Activated naive CD4-positive, alpha-beta T cell treated with anti-CD3 and anti-CD28 coated beads, Interleukin-2, amount 10 ng/mL, durations not matched to agents 7 days and 5 days (primary cell): ENCODE results near the gene CD151.
A peak's percentile ranks its signal among the peaks of the same experiment; 100 is the strongest.

ENCODE experiments used
- CTCF ChIA-PET: fragments of 350-600 bp; sonication (Branson Sonifier 250); formaldehyde crosslinking; loops from one replicate; lab custom pipeline; 2021; ENCODE audit warnings: antibody characterized with exemption; lab: Charles Lee
- DNase-seq: peaks from one replicate; pipeline ENCODE4 v3.0.0-alpha.2; 2020
- H3K27ac Mint-ChIP-seq: one replicate; pipeline ENCODE4 v1.8.0; 2021; ENCODE audit warnings: mild to moderate bottlenecking, moderate library complexity, mixed read lengths
- H3K27me3 Mint-ChIP-seq: one replicate; pipeline ENCODE4 v1.8.0; 2021; ENCODE audit warnings: mild to moderate bottlenecking, mixed read lengths
- H3K36me3 Mint-ChIP-seq: one replicate; pipeline ENCODE4 v1.8.0; 2021; ENCODE audit warnings: mixed read lengths
- H3K4me1 Mint-ChIP-seq: one replicate; pipeline ENCODE4 v1.8.0; 2021; ENCODE audit warnings: mixed read lengths
- H3K4me3 Mint-ChIP-seq: one replicate; pipeline ENCODE4 v1.8.0; 2021; ENCODE audit warnings: mild to moderate bottlenecking, moderate library complexity, mixed read lengths
- H3K9me3 Mint-ChIP-seq: one replicate; pipeline ENCODE4 v1.8.0; 2021; ENCODE audit warnings: mixed read lengths

CD151 gene

DNA sequence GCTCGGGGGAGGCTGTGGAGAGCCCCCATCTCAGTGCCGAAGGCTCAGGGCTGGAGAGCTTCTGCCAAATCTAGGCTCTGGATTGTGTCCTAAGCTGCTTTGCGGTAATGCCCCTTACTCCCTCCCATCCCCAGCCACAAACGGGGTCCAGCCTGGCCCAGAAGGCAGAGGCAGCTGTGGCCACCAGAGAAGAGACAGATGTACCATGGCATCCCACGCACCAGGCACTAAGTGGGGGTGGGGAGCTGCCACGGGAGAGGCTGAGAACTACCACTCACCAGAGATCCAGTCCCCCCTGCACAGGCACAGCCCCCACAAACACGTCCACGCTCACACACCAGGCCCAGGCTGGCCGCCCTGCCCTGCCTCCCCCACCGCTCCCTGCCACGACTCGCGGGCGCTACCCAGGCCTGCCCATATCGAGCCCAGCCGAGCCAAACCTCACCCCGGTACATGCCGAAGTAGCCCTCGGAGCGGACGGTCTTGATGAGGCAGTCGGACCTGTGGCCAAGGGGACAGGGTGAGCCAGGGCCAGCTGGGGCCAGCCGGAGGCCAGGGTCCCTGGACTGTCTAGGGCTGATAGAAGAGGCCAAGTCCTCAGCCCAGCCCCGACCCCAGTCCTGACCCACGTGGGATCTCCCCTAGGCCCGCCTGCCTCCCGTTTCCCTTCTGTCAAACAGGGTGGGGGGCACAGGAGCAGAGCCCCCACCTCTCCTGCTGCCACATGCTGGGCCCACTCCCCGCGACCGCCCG, 38.6 kb upstream of the CD151 start:
- DNase-seq: no peak
- peaks cover 6% of the 10 kb centered on the region for H3K27me3 Mint-ChIP-seq
- H3K9me3 Mint-ChIP-seq: no peaks in the 10 kb centered on the region
- peaks cover 10% of the 10 kb centered on the region for H3K36me3 Mint-ChIP-seq
- peak overlapping the region; percentile 24 for H3K27ac Mint-ChIP-seq
- peaks cover 16% of the 10 kb centered on the region for H3K4me1 Mint-ChIP-seq
- CTCF ChIA-PET: interaction anchor here (1.2 kb wide), 1 partner anchor 16 kb away, joined by 3 read pairs; no protein-coding TSS in a partner anchor
- H3K4me3 Mint-ChIP-seq: peak overlapping the region; percentile 54

GRCh38 chr11:794766-795633, 37.8 kb upstream of the CD151 start:
- Mint-ChIP-seq H3K4me1 (peaks cover 16% of the 10 kb centered on the region), H3K9me3 (no peaks in the 10 kb centered on the region), H3K27ac (peak overlapping the region; percentile 49), H3K36me3 (peaks cover 12% of the 10 kb centered on the region), H3K4me3 (peak overlapping the region; percentile 88), H3K27me3 (no peaks in the 10 kb centered on the region)
- DNase-seq: no peak
- CTCF ChIA-PET: no interaction called here

DNA sequence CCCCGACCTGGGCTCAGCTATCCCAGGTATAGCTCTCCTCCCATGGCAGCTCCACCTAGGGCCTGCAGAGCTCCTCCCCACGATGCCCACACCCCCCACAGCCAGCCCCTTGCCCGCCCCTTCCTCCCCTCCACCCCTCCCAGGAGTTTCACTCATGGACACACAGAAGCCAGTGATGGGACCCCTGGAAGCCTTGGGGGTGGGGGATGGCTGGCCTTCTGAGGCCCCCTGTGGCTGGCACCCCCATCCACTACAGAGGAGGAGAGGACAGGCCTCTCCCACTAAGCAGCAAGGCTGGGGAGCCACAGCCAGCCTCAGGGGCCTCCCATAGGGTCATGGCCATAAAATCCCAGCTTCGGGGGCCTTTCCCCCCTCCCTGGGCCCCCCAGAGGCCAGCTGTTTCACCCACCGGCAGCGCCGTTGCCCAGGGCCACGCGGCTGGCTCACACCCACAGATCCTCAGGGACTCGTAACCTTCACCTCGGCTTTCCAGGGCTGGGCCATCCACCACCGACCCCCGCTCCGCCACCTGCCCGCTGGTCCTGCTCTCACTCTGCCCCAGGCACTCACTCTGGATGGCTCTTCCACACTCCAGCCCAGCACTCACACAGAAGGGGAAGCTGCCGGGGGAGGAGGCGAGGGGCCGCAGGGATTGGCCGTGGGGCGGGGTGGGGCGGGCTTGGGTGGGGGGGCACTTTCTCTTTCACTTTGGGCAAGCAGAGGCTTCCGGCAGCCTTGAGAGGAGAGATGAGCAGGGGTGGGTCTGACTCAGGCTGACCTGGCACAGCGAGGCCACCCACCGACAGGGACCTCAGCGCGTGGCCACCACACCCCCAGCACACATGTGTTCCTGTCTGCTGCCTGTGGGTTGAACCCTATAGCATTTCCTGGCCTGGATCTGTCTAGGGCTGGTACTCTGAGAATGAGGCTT, 36.9 kb upstream of the CD151 start:
- Mint-ChIP-seq H3K27me3 (no peaks in the 10 kb centered on the region), H3K27ac (peak overlapping the region; percentile 90), H3K4me1 (peaks cover 16% of the 10 kb centered on the region), H3K36me3 (peaks cover 14% of the 10 kb centered on the region), H3K9me3 (no peaks in the 10 kb centered on the region), H3K4me3 (peak overlapping the region; percentile 88)
- CTCF ChIA-PET: no interaction called here
- peak; percentile 89 for DNase-seq

GRCh38 chr11:796565-797295, 36.0 kb upstream of the CD151 start:
- peak overlapping the region; percentile 90 for H3K27ac Mint-ChIP-seq
- H3K9me3 Mint-ChIP-seq: no peaks in the 10 kb centered on the region
- no peaks in the 10 kb centered on the region for H3K27me3 Mint-ChIP-seq
- DNase-seq: no peak
- H3K4me1 Mint-ChIP-seq: peaks cover 19% of the 10 kb centered on the region
- CTCF ChIA-PET: no interaction called here
- peaks cover 12% of the 10 kb centered on the region for H3K36me3 Mint-ChIP-seq
- peak overlapping the region; percentile 88 for H3K4me3 Mint-ChIP-seq

- Mint-ChIP-seq H3K4me1 (peaks cover 19% of the 10 kb centered on the region), H3K27me3 (no peaks in the 10 kb centered on the region), H3K4me3 (peak overlapping the region; percentile 88), H3K27ac (peak overlapping the region; percentile 90), H3K9me3 (no peaks in the 10 kb centered on the region), H3K36me3 (peaks cover 12% of the 10 kb centered on the region)
- peak; percentile 83 for DNase-seq
- CTCF ChIA-PET: no interaction called here
These were observed 35.3 kb upstream of the CD151 start for GRCh38 chr11:797296-798092.

- H3K27me3 Mint-ChIP-seq: no peaks in the 10 kb centered on the region
- peak within 1 kb of the TSS; percentile 88 for H3K4me3 Mint-ChIP-seq
- peaks cover 22% of the 10 kb centered on the region for H3K4me1 Mint-ChIP-seq
- peak; percentile 88 for DNase-seq
- peak within 1 kb of the TSS; percentile 90 for H3K27ac Mint-ChIP-seq
- CTCF ChIA-PET: no interaction called here
- no peaks in the 10 kb centered on the region for H3K9me3 Mint-ChIP-seq
- H3K36me3 Mint-ChIP-seq: peaks cover 12% of the 10 kb centered on the region
These were observed 34.5 kb upstream of the CD151 start, which contains the start of gene SLC25A22 for GRCh38 chr11:798093-798713. Gene SLC25A22 (minus strand): TSS chr11:798281. CDS start chr11:795006, 3,275 bp downstream.

DNA sequence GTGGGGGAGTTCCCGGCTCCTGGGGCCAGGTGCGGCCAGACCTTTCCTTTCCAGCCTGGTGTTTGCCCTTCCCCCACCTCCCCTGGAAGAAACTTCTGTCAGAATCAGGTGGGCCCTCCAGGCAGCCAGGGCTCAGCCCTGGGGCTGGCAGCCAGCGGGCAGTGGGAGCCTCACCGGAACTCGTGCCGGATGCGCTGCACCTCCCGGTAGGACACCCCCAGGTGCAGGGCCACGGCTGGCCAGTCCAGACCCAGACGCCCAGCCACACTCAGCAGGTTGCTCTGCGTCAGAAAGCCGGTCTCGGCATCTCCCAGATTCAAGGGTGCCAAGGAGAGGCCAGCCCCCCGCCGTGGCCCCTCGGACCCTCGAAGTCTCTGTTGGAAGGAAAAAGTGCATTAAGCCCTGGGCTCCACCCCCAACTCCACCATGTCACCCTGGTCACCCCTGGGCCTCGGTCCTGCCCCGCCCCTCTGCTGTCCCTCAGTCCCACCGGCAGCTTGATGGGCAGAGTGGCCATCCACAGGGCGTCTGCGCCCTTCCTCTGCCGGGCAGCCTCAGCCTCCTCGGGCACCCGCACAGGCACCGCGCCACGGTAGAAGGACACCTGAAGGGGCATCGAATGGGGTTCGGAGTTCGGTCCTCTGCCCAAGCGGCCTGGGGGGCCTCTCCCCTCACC, 33.0 kb upstream of the CD151 start:
- CTCF ChIA-PET: no interaction called here
- H3K4me1 Mint-ChIP-seq: peaks cover 29% of the 10 kb centered on the region

DNA sequence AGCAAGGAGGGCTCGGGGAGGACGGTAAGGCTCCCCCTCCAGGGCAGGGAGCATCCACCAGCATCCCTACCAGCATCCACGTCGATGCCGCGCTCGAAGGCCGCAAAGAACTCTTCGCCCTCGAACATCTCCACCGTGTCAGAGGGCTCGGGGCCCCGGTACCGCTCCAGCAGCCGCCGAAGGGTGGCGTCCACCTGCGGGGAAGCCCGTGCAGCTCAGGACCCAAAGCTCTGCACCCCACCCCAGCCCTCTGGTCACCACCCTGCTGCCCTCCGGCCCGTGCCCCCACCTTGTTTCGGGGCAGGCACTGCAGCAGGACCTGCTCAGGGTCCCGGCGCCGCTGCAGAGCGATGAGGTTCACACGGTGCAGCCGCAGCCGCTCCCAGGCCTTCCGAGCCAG, 32.3 kb upstream of the CD151 start:
- no peak for DNase-seq
- Mint-ChIP-seq H3K4me3 (no peak overlapping the region), H3K9me3 (no peaks in the 10 kb centered on the region), H3K4me1 (peaks cover 29% of the 10 kb centered on the region), H3K36me3 (peaks cover 6% of the 10 kb centered on the region), H3K27me3 (no peaks in the 10 kb centered on the region), H3K27ac (no peak overlapping the region)
- CTCF ChIA-PET: no interaction called here

More for the DNA sequence above, 33.0 kb upstream of the CD151 start:
- no peaks in the 10 kb centered on the region for H3K27me3 Mint-ChIP-seq
- DNase-seq: no peak
- H3K9me3 Mint-ChIP-seq: no peaks in the 10 kb centered on the region
- no peak overlapping the region for H3K27ac Mint-ChIP-seq
- peaks cover 6% of the 10 kb centered on the region for H3K36me3 Mint-ChIP-seq
- peak overlapping the region; percentile 23 for H3K4me3 Mint-ChIP-seq

DNA sequence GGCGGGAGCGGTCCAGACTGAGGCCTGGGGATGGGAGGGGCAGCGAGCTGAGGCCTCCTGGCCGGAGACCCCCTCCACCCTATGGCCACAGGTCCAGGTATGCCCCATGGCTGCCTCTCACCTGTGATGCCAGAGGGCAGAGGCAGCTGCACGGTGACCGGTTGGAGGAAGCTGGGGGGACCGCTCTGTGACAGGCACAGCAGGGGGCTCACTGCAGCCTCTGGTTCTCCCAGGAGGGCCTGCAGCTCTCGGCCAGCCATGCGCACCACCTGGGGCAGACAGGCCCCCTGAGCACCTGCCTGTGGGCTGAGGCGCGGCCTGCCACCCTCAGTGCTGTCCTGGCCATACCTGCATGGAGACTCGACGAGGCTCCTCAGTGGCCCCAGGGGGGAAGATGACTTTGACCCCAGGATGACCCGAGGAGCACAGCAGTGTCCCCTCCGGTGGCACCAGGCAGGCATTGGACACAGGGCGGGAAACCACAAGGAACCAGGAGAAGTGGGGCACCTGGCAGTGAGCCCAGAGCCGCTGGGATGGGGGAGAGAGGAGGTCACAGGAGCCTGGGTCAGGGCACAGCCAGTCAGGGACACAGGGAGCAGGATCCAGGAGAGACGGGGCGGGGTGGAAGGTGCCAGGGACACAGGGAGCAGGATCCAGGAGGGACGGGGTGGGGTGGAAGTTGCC, 31.5 kb upstream of the CD151 start:
- no peak overlapping the region for H3K27ac Mint-ChIP-seq
- no peaks in the 10 kb centered on the region for H3K9me3 Mint-ChIP-seq
- H3K4me1 Mint-ChIP-seq: peaks cover 29% of the 10 kb centered on the region
- DNase-seq: no peak
- H3K4me3 Mint-ChIP-seq: peak overlapping the region; percentile 28
- peaks cover 6% of the 10 kb centered on the region for H3K36me3 Mint-ChIP-seq
- CTCF ChIA-PET: no interaction called here
- H3K27me3 Mint-ChIP-seq: no peaks in the 10 kb centered on the region

- no peaks in the 10 kb centered on the region for H3K27me3 Mint-ChIP-seq
- peak overlapping the region; percentile 12 for H3K4me3 Mint-ChIP-seq
- CTCF ChIA-PET: no interaction called here
- H3K4me1 Mint-ChIP-seq: peaks cover 29% of the 10 kb centered on the region
- no peak for DNase-seq
- H3K9me3 Mint-ChIP-seq: no peaks in the 10 kb centered on the region
- H3K36me3 Mint-ChIP-seq: peaks cover 6% of the 10 kb centered on the region
- H3K27ac Mint-ChIP-seq: no peak overlapping the region
These were observed 30.6 kb upstream of the CD151 start for GRCh38 chr11:802018-802617.

- peaks cover 30% of the 10 kb centered on the region for H3K4me1 Mint-ChIP-seq
- no peak overlapping the region for H3K27ac Mint-ChIP-seq
- H3K27me3 Mint-ChIP-seq: no peaks in the 10 kb centered on the region
- CTCF ChIA-PET: no interaction called here
- peaks cover 6% of the 10 kb centered on the region for H3K36me3 Mint-ChIP-seq
- peak overlapping the region; percentile 82 for H3K4me3 Mint-ChIP-seq
- DNase-seq: no peak
- no peaks in the 10 kb centered on the region for H3K9me3 Mint-ChIP-seq
These were observed 29.9 kb upstream of the CD151 start for GRCh38 chr11:802693-803466.
